ENCODE results near the gene AKAP8.

The AKAP8 gene

DNA sequence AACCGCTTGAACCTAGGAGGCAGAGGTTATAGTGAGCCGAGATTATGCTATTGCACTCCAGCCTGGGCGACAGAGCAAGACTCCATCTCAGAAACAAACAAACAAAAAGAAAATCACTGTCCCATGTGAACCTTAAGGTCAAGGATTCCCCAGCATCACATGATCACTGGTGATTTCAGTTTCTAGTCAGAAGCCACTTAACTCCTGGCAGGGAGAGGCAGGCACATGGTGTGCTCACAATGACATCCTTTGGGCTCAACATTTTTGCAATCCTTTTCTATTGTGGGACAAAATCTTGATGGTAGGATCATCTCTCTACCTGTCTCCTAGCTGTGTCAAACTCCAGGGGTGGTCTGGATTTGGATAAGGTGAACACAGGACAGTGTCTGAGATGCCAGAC lies 12.1 kb downstream of the AKAP8 start:
- no peak for TF ChIP-seq RAD21 (IDR thresholded peaks at IDR 0.05; ENCODE audit: low read depth)
- no peak for TF ChIP-seq ZBTB7A (IDR thresholded peaks at IDR 0.05; ENCODE audit: low read depth)
- TF ChIP-seq, protein P1, sequence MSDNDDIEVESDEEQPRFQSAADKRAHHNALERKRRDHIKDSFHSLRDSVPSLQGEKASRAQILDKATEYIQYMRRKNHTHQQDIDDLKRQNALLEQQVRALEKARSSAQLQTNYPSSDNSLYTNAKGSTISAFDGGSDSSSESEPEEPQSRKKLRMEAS (IDR thresholded peaks at IDR 0.05): no peak
- TF ChIP-seq FOXM1 (IDR thresholded peaks at IDR 0.05; ENCODE audit: borderline replicate concordance, low read depth): no peak
- TF ChIP-seq EP300 (IDR thresholded peaks at IDR 0.05; ENCODE audit: borderline replicate concordance): no peak
- TF ChIP-seq YY1 (IDR thresholded peaks at IDR 0.05; ENCODE audit: low read depth): no peak
- TF ChIP-seq CEBPB (IDR thresholded peaks at IDR 0.05): no peak
- TF ChIP-seq TEAD4 (IDR thresholded peaks at IDR 0.05): no peak
- no peak for TF ChIP-seq TAF1 (IDR thresholded peaks at IDR 0.05; ENCODE audit: low read depth)
- TF ChIP-seq, protein P2, sequence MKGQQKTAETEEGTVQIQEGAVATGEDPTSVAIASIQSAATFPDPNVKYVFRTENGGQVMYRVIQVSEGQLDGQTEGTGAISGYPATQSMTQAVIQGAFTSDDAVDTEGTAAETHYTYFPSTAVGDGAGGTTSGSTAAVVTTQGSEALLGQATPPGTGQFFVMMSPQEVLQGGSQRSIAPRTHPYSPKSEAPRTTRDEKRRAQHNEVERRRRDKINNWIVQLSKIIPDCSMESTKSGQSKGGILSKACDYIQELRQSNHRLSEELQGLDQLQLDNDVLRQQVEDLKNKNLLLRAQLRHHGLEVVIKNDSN (IDR thresholded peaks at IDR 0.05): no peak
- TF ChIP-seq CREB1 (IDR thresholded peaks at IDR 0.05; ENCODE audit: low read depth): no peak
- no peak for TF ChIP-seq EGR1 (IDR thresholded peaks at IDR 0.05)
- TF ChIP-seq, protein P3, sequence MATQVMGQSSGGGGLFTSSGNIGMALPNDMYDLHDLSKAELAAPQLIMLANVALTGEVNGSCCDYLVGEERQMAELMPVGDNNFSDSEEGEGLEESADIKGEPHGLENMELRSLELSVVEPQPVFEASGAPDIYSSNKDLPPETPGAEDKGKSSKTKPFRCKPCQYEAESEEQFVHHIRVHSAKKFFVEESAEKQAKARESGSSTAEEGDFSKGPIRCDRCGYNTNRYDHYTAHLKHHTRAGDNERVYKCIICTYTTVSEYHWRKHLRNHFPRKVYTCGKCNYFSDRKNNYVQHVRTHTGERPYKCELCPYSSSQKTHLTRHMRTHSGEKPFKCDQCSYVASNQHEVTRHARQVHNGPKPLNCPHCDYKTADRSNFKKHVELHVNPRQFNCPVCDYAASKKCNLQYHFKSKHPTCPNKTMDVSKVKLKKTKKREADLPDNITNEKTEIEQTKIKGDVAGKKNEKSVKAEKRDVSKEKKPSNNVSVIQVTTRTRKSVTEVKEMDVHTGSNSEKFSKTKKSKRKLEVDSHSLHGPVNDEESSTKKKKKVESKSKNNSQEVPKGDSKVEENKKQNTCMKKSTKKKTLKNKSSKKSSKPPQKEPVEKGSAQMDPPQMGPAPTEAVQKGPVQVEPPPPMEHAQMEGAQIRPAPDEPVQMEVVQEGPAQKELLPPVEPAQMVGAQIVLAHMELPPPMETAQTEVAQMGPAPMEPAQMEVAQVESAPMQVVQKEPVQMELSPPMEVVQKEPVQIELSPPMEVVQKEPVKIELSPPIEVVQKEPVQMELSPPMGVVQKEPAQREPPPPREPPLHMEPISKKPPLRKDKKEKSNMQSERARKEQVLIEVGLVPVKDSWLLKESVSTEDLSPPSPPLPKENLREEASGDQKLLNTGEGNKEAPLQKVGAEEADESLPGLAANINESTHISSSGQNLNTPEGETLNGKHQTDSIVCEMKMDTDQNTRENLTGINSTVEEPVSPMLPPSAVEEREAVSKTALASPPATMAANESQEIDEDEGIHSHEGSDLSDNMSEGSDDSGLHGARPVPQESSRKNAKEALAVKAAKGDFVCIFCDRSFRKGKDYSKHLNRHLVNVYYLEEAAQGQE (IDR thresholded peaks at IDR 0.05; ENCODE audit: low read depth): no peak
- TF ChIP-seq NFIC (IDR thresholded peaks at IDR 0.05): no peak
- TF ChIP-seq TCF12 (IDR thresholded peaks at IDR 0.05; ENCODE audit: low read depth): no peak

DNA sequence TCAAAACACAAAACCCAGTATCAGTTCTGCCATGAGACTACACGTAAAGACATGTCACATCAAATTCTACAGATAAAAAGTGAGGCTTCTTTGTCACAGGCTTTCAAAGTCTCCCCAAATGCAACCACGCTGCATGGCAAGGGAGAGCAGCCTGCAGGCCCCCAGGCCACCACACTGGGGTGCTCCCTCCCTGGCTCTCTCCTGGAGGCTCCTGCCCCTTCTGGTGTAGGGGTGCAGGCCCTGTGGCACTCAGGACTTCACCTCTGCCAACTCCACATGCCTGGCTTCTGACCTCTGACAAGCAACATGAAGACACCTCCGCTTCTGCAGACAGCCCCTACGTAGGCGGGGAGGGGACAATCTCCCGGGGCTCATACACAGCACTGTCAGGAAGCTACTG lies 14.3 kb downstream of the AKAP8 start:
- TF ChIP-seq TEAD4 (IDR thresholded peaks at IDR 0.05): no peak
- TF ChIP-seq, protein P1 (IDR thresholded peaks at IDR 0.05): no peak
- TF ChIP-seq RAD21 (IDR thresholded peaks at IDR 0.05; ENCODE audit: low read depth): no peak
- no peak for TF ChIP-seq EGR1 (IDR thresholded peaks at IDR 0.05)
- TF ChIP-seq FOXM1 (IDR thresholded peaks at IDR 0.05; ENCODE audit: borderline replicate concordance, low read depth): no peak
- TF ChIP-seq ZBTB7A (IDR thresholded peaks at IDR 0.05; ENCODE audit: low read depth): no peak
- no peak for TF ChIP-seq NFIC (IDR thresholded peaks at IDR 0.05)
- TF ChIP-seq TCF12 (IDR thresholded peaks at IDR 0.05; ENCODE audit: low read depth): no peak
- TF ChIP-seq, protein P3 (IDR thresholded peaks at IDR 0.05; ENCODE audit: low read depth): no peak
- TF ChIP-seq TAF1 (IDR thresholded peaks at IDR 0.05; ENCODE audit: low read depth): no peak
- no peak for TF ChIP-seq CREB1 (IDR thresholded peaks at IDR 0.05; ENCODE audit: low read depth)
- no peak for TF ChIP-seq YY1 (IDR thresholded peaks at IDR 0.05; ENCODE audit: low read depth)
- TF ChIP-seq EP300 (IDR thresholded peaks at IDR 0.05; ENCODE audit: borderline replicate concordance): no peak
- no peak for TF ChIP-seq CEBPB (IDR thresholded peaks at IDR 0.05)
- TF ChIP-seq, protein P2 (IDR thresholded peaks at IDR 0.05): no peak

DNA sequence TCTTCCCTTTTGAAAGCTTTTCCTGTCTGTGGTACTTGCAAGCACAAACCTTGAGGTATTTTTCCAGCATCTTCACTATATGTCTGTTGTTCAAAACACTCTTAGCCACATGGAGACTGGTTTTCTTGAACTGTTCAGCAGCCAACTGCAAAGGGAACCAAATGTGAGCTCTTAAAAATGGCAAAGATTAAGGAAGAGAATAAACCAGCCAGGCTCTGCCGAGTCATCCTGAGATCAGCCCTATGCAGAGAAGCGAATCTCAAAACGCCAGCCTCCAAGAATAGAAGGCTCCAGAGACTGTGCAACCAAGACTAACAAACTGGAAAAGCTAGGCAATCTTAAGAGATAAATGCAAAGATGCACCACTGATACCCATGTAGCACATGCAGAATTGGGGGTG lies 20.7 kb downstream of the AKAP8 start:
- no peak for TF ChIP-seq TAF1 (IDR thresholded peaks at IDR 0.05; ENCODE audit: low read depth)
- TF ChIP-seq EP300 (IDR thresholded peaks at IDR 0.05; ENCODE audit: borderline replicate concordance): no peak
- no peak for TF ChIP-seq NFIC (IDR thresholded peaks at IDR 0.05)
- no peak for TF ChIP-seq CEBPB (IDR thresholded peaks at IDR 0.05)
- TF ChIP-seq, protein P1 (IDR thresholded peaks at IDR 0.05): no peak
- TF ChIP-seq FOXM1 (IDR thresholded peaks at IDR 0.05; ENCODE audit: borderline replicate concordance, low read depth): no peak
- TF ChIP-seq, protein P2 (IDR thresholded peaks at IDR 0.05): no peak
- TF ChIP-seq TCF12 (IDR thresholded peaks at IDR 0.05; ENCODE audit: low read depth): no peak
- TF ChIP-seq YY1 (IDR thresholded peaks at IDR 0.05; ENCODE audit: low read depth): no peak
- no peak for TF ChIP-seq RAD21 (IDR thresholded peaks at IDR 0.05; ENCODE audit: low read depth)
- TF ChIP-seq, protein P3 (IDR thresholded peaks at IDR 0.05; ENCODE audit: low read depth): no peak
- TF ChIP-seq EGR1 (IDR thresholded peaks at IDR 0.05): no peak
- no peak for TF ChIP-seq CREB1 (IDR thresholded peaks at IDR 0.05; ENCODE audit: low read depth)
- TF ChIP-seq TEAD4 (IDR thresholded peaks at IDR 0.05): no peak
- TF ChIP-seq ZBTB7A (IDR thresholded peaks at IDR 0.05; ENCODE audit: low read depth): no peak

All from Ishikawa (cell line).